HCT116 (cell line): ENCODE data around the gene GTF2IRD1. TPM values are rescaled to one million over a fixed set of nuclear protein-coding genes. Genes with fewer than 3 reads are reported as not detected.
A peak's percentile ranks its signal among the peaks of the same experiment; 100 is the strongest.

Experiments used
- ATAC-seq: fragments of 200-7000 bp; cut with Tn5 transposase; 2 replicates; pipeline ENCODE4 v1.9.1; 2020; ENCODE audit warnings: mild to moderate bottlenecking, moderate library complexity
- BruUV-seq: library from RNA; stranded (reverse); fragments of 400-500 nt; replicated peaks from 2 replicates; lab custom pipeline; 2021; lab: Mats Ljungman, UMichigan
- CTCF ChIA-PET: fragments of 300-600 bp; sonication (Branson Sonifier 250); formaldehyde crosslinking; loops from one replicate; lab custom pipeline; 2021; ENCODE audit warnings: antibody characterized with exemption; lab: Charles Lee
- POLR2A ChIA-PET: fragments of 300-600, 350-600 bp; sonication (Branson Sonifier 250); formaldehyde crosslinking; loops from one replicate; lab custom pipeline; 2021; ENCODE audit warnings: antibody characterized with exemption; lab: Charles Lee
- RAD21 ChIA-PET, 2 experiments: fragments of 300-600 bp; sonication (Branson Sonifier 250); formaldehyde crosslinking; loops; one replicate each; lab custom pipeline; 2023; ENCODE audit warnings: low total read pairs in 2 of 2; ENCODE audit not compliant: uncharacterized antibody in 2 of 2, unreplicated experiment in 2 of 2, low non-redundant PET in 1 of 2; lab: Charles Lee
- DNase-seq: peaks from one replicate; pipeline ENCODE4 v3.0.0-alpha.2; 2010; ENCODE audit warnings: low read depth, low spot score
- H2AFZ ChIP-seq: fragments of 200-600 bp; shearing (Covaris generic), sonication (generic); 2 replicates; pipeline ENCODE4 v1.6.1; 2017; ENCODE audit warnings: low read depth, mixed run types, mixed read lengths, antibody characterized with exemption, low read length; ENCODE audit not compliant: poor library complexity, severe bottlenecking
- H3K27ac ChIP-seq: 2 replicates; pipeline ENCODE4 v1.5.1; 2012; ENCODE audit warnings: low read depth, low read length
- H3K27me3 ChIP-seq: fragments of 200-600 bp; sonication (generic); 2 replicates; pipeline ENCODE4 v1.6.1; 2016; ENCODE audit warnings: mixed run types, low read length, mixed read lengths; ENCODE audit not compliant: insufficient read depth
- H3K36me3 ChIP-seq, 2 experiments: fragments of 200-500 bp in 1 of 2; fragments of 200-600 bp in 1 of 2; sonication (Bioruptor generic) in 1 of 2; sonication (generic) in 1 of 2; 2 replicates each; pipeline versions ENCODE4 v1.5.1 to v1.6.1; 2014 to 2016; ENCODE audit warnings: low read length in 2 of 2, inconsistent platforms in 1 of 2, mixed read lengths in 1 of 2, mixed run types in 1 of 2; ENCODE audit not compliant: insufficient read depth in 2 of 2, control insufficient read depth in 1 of 2
- H3K4me1 ChIP-seq, 2 experiments: fragments of 200-600 bp in 1 of 2; sonication (generic) in 1 of 2; 2 replicates each; pipeline versions ENCODE4 v1.5.1 to v1.6.1; 2012 to 2017; ENCODE audit warnings: low read length in 2 of 2, inconsistent platforms in 1 of 2, mild to moderate bottlenecking in 1 of 2, mixed read lengths in 1 of 2, mixed run types in 1 of 2, moderate library complexity in 1 of 2; ENCODE audit not compliant: insufficient read depth in 2 of 2, control insufficient read depth in 1 of 2
- H3K4me2 ChIP-seq: fragments of 200-600 bp; sonication (generic); 2 replicates; pipeline ENCODE4 v1.6.1; 2017; ENCODE audit warnings: mixed run types, low read length, mixed read lengths
- H3K4me3 ChIP-seq, 2 experiments: fragments of 200-600 bp in 1 of 2; sonication (generic) in 1 of 2; replicated peaks in 1 of 2; 2 replicates each; pipeline ENCODE4 v1.5.1; 2011 to 2016; ENCODE audit warnings: low read length in 2 of 2, control low read depth in 1 of 2, low read depth in 1 of 2, mild to moderate bottlenecking in 1 of 2, mixed read lengths in 1 of 2, mixed run types in 1 of 2
- H3K79me2 ChIP-seq: fragments of 200-600 bp; sonication (generic); 2 replicates; pipeline ENCODE4 v1.6.1; 2017; ENCODE audit warnings: mild to moderate bottlenecking, mixed run types, low read length, moderate library complexity, mixed read lengths; ENCODE audit not compliant: insufficient read depth
- H3K9ac ChIP-seq: fragments of 200-600 bp; sonication (generic); 2 replicates; pipeline ENCODE4 v1.6.1; 2016; ENCODE audit warnings: low read length, mixed read lengths
- H3K9me2 ChIP-seq: fragments of 200-600 bp; sonication (generic), shearing (Covaris generic); 2 replicates; pipeline ENCODE4 v1.6.1; 2017; ENCODE audit warnings: mixed run types, mild to moderate bottlenecking, moderate library complexity; ENCODE audit not compliant: insufficient read depth
- H3K9me3 ChIP-seq, 2 experiments: fragments of 200-500 bp in 1 of 2; fragments of 200-600 bp in 1 of 2; sonication (Bioruptor generic) in 1 of 2; sonication (generic) in 1 of 2; 2 replicates each; pipeline ENCODE4 v1.6.1; 2014 to 2017; ENCODE audit warnings: low read length in 2 of 2, mixed read lengths in 2 of 2, inconsistent platforms in 1 of 2, low read depth in 1 of 2, mild to moderate bottlenecking in 1 of 2, mixed run types in 1 of 2, moderate library complexity in 1 of 2; ENCODE audit not compliant: control insufficient read depth in 1 of 2, insufficient read depth in 1 of 2
- H4K20me1 ChIP-seq: fragments of 200-600 bp; sonication (generic), shearing (Covaris generic); 2 replicates; pipeline ENCODE4 v1.6.1; 2017; ENCODE audit warnings: mixed run types, mild to moderate bottlenecking, moderate library complexity; ENCODE audit not compliant: insufficient read depth
- CBX3 ChIP-seq: IDR thresholded peaks from 2 replicates; pipeline ENCODE4 v1.6.1; 2012; ENCODE audit warnings: low read depth
- CEBPB ChIP-seq: IDR thresholded peaks from 2 replicates; pipeline ENCODE4 v1.6.1; 2012; ENCODE audit warnings: low read depth
- EGR1 ChIP-seq: IDR thresholded peaks from 2 replicates; pipeline ENCODE4 v1.6.1; 2012; ENCODE audit warnings: low read depth
- ELF1 ChIP-seq: IDR thresholded peaks from 2 replicates; pipeline ENCODE4 v1.6.1; 2012; ENCODE audit warnings: low read depth, borderline replicate concordance
- EZH2 ChIP-seq: fragments of 200-600 bp; sonication (generic); IDR thresholded peaks from 2 replicates; pipeline ENCODE4 v1.6.1; 2017; ENCODE audit warnings: antibody characterized with exemption, mixed run types
- JUND ChIP-seq: IDR thresholded peaks from 2 replicates; pipeline ENCODE4 v1.6.1; 2012
- POLR2A ChIP-seq: IDR thresholded peaks from 2 replicates; pipeline ENCODE4 v1.7.0; 2011; ENCODE audit warnings: borderline replicate concordance; ENCODE audit not compliant: insufficient read depth, insufficient read length; ENCODE audit errors: extremely low read depth
- POLR2AphosphoS5 ChIP-seq: IDR thresholded peaks from 2 replicates; pipeline ENCODE4 v1.6.1; 2011; ENCODE audit warnings: mild to moderate bottlenecking, low read depth, low read length, moderate library complexity
- RAD21 ChIP-seq: IDR thresholded peaks from 2 replicates; pipeline ENCODE4 v1.6.1; 2012; ENCODE audit warnings: low read depth, mild to moderate bottlenecking
- REST ChIP-seq: IDR thresholded peaks from 2 replicates; pipeline ENCODE4 v1.6.1; 2012; ENCODE audit warnings: low read depth
- SRF ChIP-seq: IDR thresholded peaks from 2 replicates; pipeline ENCODE4 v1.6.1; 2012; ENCODE audit warnings: low read depth
- TCF7L2 ChIP-seq: IDR thresholded peaks from 2 replicates; pipeline ENCODE4 v1.7.0; 2011; ENCODE audit warnings: borderline replicate concordance, inconsistent platforms; ENCODE audit not compliant: insufficient read depth, insufficient read length; ENCODE audit errors: extremely low read depth
- ZBTB33 ChIP-seq: IDR thresholded peaks from 2 replicates; pipeline ENCODE4 v1.6.1; 2011; ENCODE audit warnings: mild to moderate bottlenecking, low read length, moderate library complexity; ENCODE audit not compliant: insufficient replicate concordance; ENCODE audit errors: extremely low read depth
- intact Hi-C: fragments of 100-400 bp; cut with micrococcal nuclease; formaldehyde crosslinking; loops from 2 replicates; pipeline ENCODE4 v1.10.0; 2022
- total RNA-seq: library from RNA; stranded (reverse); gene quantifications from one replicate; pipeline ENCODE4 v1.2.1, GENCODE V29; 2021; ENCODE audit not compliant: unreplicated experiment
- TF ChIP-seq, protein P1 (sequence below): IDR thresholded peaks from 2 replicates; pipeline ENCODE4 v1.6.1; 2012

GTF2IRD1 gene
- total RNA-seq, 1 experiment from 2014 or later = 34.5 TPM

- no peak for TF ChIP-seq ZBTB33
- TF ChIP-seq POLR2A = no peak
Observed at GRCh38 chr7:74575083-74575784, 121.5 kb downstream of the GTF2IRD1 start (continued).

- peaks cover 44 to 52% of the 10 kb centered on the region in 2 experiments for H3K4me1 ChIP-seq
- ChIA-PET POLR2A (interaction anchor here (0.7 to 1.1 kb wide), 2 partner anchors 60 to 82 kb away, joined by 4 read pairs; partner anchors contain the start of gene GTF2I), RAD21 (no interaction called here), CTCF (interaction anchor here (2.6 kb wide), 1 partner anchor 10 kb away, joined by 9 read pairs; no protein-coding TSS in a partner anchor)
- DNase-seq = no peak
- no peaks in the 10 kb centered on the region for H3K9me2 ChIP-seq
- BruUV-seq = no TSS peak
- no peak overlapping the region for H3K9ac ChIP-seq
- peak overlapping the region; percentile 62 for H3K27ac ChIP-seq
- peak overlapping the region; percentile 43 for H3K4me2 ChIP-seq
- intact Hi-C loops = no loop called here
- no peaks in the 10 kb centered on the region for H3K79me2 ChIP-seq
- H4K20me1 ChIP-seq = no peaks in the 10 kb centered on the region
- no peak for ATAC-seq
- no peaks in the 10 kb centered on the region for H3K27me3 ChIP-seq
- no peak overlapping the region for H3K4me3 ChIP-seq
- H3K36me3 ChIP-seq = no peaks in the 10 kb centered on the region
- H3K9me3 ChIP-seq = no peaks in the 10 kb centered on the region
- H2AFZ ChIP-seq = no peak overlapping the region
- TF ChIP-seq CEBPB = no peak
- no peak for TF ChIP-seq CBX3
- TF ChIP-seq TCF7L2 = no peak
- no peak for TF ChIP-seq JUND
- no peak for TF ChIP-seq RAD21
- TF ChIP-seq POLR2A = no peak
- TF ChIP-seq EZH2 = no peak
- TF ChIP-seq, protein P1, sequence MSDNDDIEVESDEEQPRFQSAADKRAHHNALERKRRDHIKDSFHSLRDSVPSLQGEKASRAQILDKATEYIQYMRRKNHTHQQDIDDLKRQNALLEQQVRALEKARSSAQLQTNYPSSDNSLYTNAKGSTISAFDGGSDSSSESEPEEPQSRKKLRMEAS = no peak
- TF ChIP-seq REST = no peak
- no peak for TF ChIP-seq ZBTB33
- TF ChIP-seq ELF1 = no peak
- no peak for TF ChIP-seq POLR2AphosphoS5
- TF ChIP-seq SRF = no peak
- no peak for TF ChIP-seq EGR1
Observed at GRCh38 chr7:74575811-74576210, 122.1 kb downstream of the GTF2IRD1 start.
